ENCODE results near the gene USP3. TPM values are rescaled to one million over a fixed set of nuclear protein-coding genes. Genes with fewer than 3 reads are reported as not detected.

USP3 gene
- total and polyA plus RNA-seq, 2 donors (not counting 1 experiment from before 2014, with no cell fraction given) = 43.4 to 152 TPM

GRCh38 chr15:63545520-63545919, 41.1 kb downstream of the USP3 start:
- peaks cover 58% of the 10 kb centered on the region for H3K4me1 Mint-ChIP-seq
- H3K4me3 Mint-ChIP-seq = no peak overlapping the region
- POLR2A ChIA-PET = interaction anchor here (0.6 to 1.4 kb wide), 2 partner anchors 40 to 79 kb away, joined by 4 to 5 read pairs; no protein-coding TSS in a partner anchor
- no peak for DNase-seq
- no peak overlapping the region for H2AFZ ChIP-seq (ENCODE audit: insufficient read depth, low read depth, low read length, poor library complexity, severe bottlenecking)
- peak overlapping the region; percentile 81 for H3K4me2 ChIP-seq (replicated peaks; ENCODE audit: low read depth, low read length, poor library complexity, severe bottlenecking)
- H3K4me3 ChIP-seq (ENCODE audit: control extremely low read depth in 1 of 5, extremely low read depth in 1 of 5, insufficient read depth in 1 of 5, low read depth in 2 of 5, low read length in 4 of 5) = peak overlapping the region in 1 of 5 experiments; percentile 15
- no peaks in the 10 kb centered on the region for H3K9me3 ChIP-seq (ENCODE audit: control extremely low read depth in 1 of 3, control insufficient read depth in 2 of 3, insufficient read depth in 1 of 3, low read length in 2 of 3)
- peak overlapping the region; percentile 73 to 89 for H3K27ac ChIP-seq (ENCODE audit: low read length in 2 of 2)
- H3K9me3 Mint-ChIP-seq (ENCODE audit: insufficient read depth) = no peaks in the 10 kb centered on the region
- CTCF ChIA-PET = interaction anchor here (1.6 to 8.4 kb wide), 6 partner anchors 13 to 78 kb away, joined by 4 to 61 read pairs (median 8); partner anchors contain the start of gene USP3
- H3K27me3 ChIP-seq (replicated peaks in 1 of 4; ENCODE audit: control extremely low read depth in 1 of 4, control insufficient read depth in 3 of 4, insufficient read depth in 4 of 4, low read length in 3 of 4) = no peaks in the 10 kb centered on the region
- TF ChIP-seq CTCF (IDR thresholded peaks at IDR 0.05) (no peak), EZH2 (IDR thresholded peaks at IDR 0.05; ENCODE audit: borderline replicate concordance, insufficient read depth, low read depth, low read length, poor library complexity, severe bottlenecking) (no peak)
- peaks cover 75% of the 10 kb centered on the region for H3K79me2 ChIP-seq (ENCODE audit: control insufficient read depth, insufficient read depth, low read length)
- no peak for ATAC-seq (ENCODE audit: low read depth)
- H3K36me3 ChIP-seq (replicated peaks in 1 of 2; ENCODE audit: control extremely low read depth in 1 of 2, control insufficient read depth in 1 of 2, extremely low read depth in 1 of 2, insufficient read depth in 2 of 2, low read length in 1 of 2) = peaks cover 5 to 8% of the 10 kb centered on the region in 2 experiments
- H3K27me3 Mint-ChIP-seq = no peaks in the 10 kb centered on the region
- peak overlapping the region; percentile 20 for H3K27ac Mint-ChIP-seq
- 83% methylated on average over 1 of the region's 10 CpGs for WGBS (ENCODE audit: insufficient coverage)
- peaks cover 41 to 57% of the 10 kb centered on the region in 2 donors for H3K4me1 ChIP-seq (ENCODE audit: control insufficient read depth in 2 of 2, insufficient read depth in 2 of 2, low read length in 2 of 2)
- no peaks in the 10 kb centered on the region for H4K20me1 ChIP-seq (ENCODE audit: control insufficient read depth, insufficient read depth, low read length, poor library complexity, severe bottlenecking)
- H3K9ac ChIP-seq (ENCODE audit: low read length) = peak overlapping the region; percentile 63
- intact Hi-C loops (cut with micrococcal nuclease) = loop anchor here (2.0 to 10.0 kb wide), 3 partner anchors 49 to 79 kb away; partner anchors contain the start of gene FBXL22

GRCh38 chr15:63551400-63551799, 47.0 kb downstream of the USP3 start:
- intact Hi-C loops (cut with micrococcal nuclease) = no loop called here
- Histone ChIP-seq H3K36me3 (replicated peaks in 1 of 2; ENCODE audit: control extremely low read depth in 1 of 2, control insufficient read depth in 1 of 2, extremely low read depth in 1 of 2, insufficient read depth in 2 of 2, low read length in 1 of 2) (peaks cover 10 to 22% of the 10 kb centered on the region in 2 experiments), H3K4me3 (ENCODE audit: control extremely low read depth in 1 of 5, extremely low read depth in 1 of 5, insufficient read depth in 1 of 5, low read depth in 2 of 5, low read length in 4 of 5) (no peak overlapping the region), H3K79me2 (ENCODE audit: control insufficient read depth, insufficient read depth, low read length) (peaks cover 68% of the 10 kb centered on the region), H3K9ac (ENCODE audit: low read length) (no peak overlapping the region), H3K27me3 (replicated peaks in 1 of 4; ENCODE audit: control extremely low read depth in 1 of 4, control insufficient read depth in 3 of 4, insufficient read depth in 4 of 4, low read length in 3 of 4) (no peaks in the 10 kb centered on the region), H2AFZ (ENCODE audit: insufficient read depth, low read depth, low read length, poor library complexity, severe bottlenecking) (no peak overlapping the region), H3K9me3 (ENCODE audit: control extremely low read depth in 1 of 3, control insufficient read depth in 2 of 3, insufficient read depth in 1 of 3, low read length in 2 of 3) (peaks cover 0 to under 1% (median 0%) of the 10 kb centered on the region in 3 donors), H3K27ac (ENCODE audit: low read length in 2 of 2) (no peak overlapping the region), H3K4me1 (ENCODE audit: control insufficient read depth in 2 of 2, insufficient read depth in 2 of 2, low read length in 2 of 2) (peaks cover 9 to 13% of the 10 kb centered on the region in 2 donors), H4K20me1 (ENCODE audit: control insufficient read depth, insufficient read depth, low read length, poor library complexity, severe bottlenecking) (peaks cover 7% of the 10 kb centered on the region), H3K4me2 (replicated peaks; ENCODE audit: low read depth, low read length, poor library complexity, severe bottlenecking) (no peak overlapping the region)
- WGBS (ENCODE audit: insufficient coverage) = no CpG with 5 or more reads among the region's 1 CpG
- Mint-ChIP-seq H3K27ac (no peak overlapping the region), H3K4me3 (no peak overlapping the region), H3K9me3 (ENCODE audit: insufficient read depth) (no peaks in the 10 kb centered on the region), H3K4me1 (peaks cover 25% of the 10 kb centered on the region), H3K27me3 (no peaks in the 10 kb centered on the region)
- CTCF ChIA-PET = interaction anchor here (2.7 kb wide), 1 partner anchor 46 kb away, joined by 10 read pairs; no protein-coding TSS in a partner anchor
- TF ChIP-seq EZH2 (IDR thresholded peaks at IDR 0.05; ENCODE audit: borderline replicate concordance, insufficient read depth, low read depth, low read length, poor library complexity, severe bottlenecking) (no peak), CTCF (IDR thresholded peaks at IDR 0.05) (no peak)
- ATAC-seq (ENCODE audit: low read depth) = no peak
- no peak for DNase-seq
- POLR2A ChIA-PET = no interaction called here

All from B cell (primary cell).